IMR-90 (cell line): Measurements from ENCODE around the gene ARID5A. TPM values are rescaled to one million over a fixed set of nuclear protein-coding genes. Genes with fewer than 3 reads are reported as not detected.

ENCODE experiments used
- ATAC-seq: fragments of 200-7000 bp; cut with Tn5 transposase; 2 replicates; pipeline ENCODE4 v1.9.1; 2020; ENCODE audit warnings: low read depth, mild to moderate bottlenecking, moderate library complexity
- BruUV-seq: library from RNA; stranded (reverse); fragments of 400-500 nt; replicated peaks from 2 replicates; lab custom pipeline; 2021; lab: Mats Ljungman, UMichigan
- CTCF ChIA-PET: fragments of 300-600 bp; formaldehyde crosslinking; extraction: SDS; loops from one replicate; lab custom pipeline; 2021; ENCODE audit warnings: antibody characterized with exemption; lab: Yijun Ruan, JAX
- POLR2A ChIA-PET: fragments of 300-600 bp; sonication (Branson Sonifier 250); formaldehyde crosslinking; loops from one replicate; lab custom pipeline; 2022; ENCODE audit warnings: antibody characterized with exemption; ENCODE audit not compliant: unreplicated experiment; lab: Charles Lee
- DNase-seq: peaks from one replicate; pipeline ENCODE4 v3.0.0; 2013
- H2AFZ ChIP-seq: replicated peaks from 2 replicates; pipeline ENCODE3; 2013; ENCODE audit warnings: low read length, mild to moderate bottlenecking; ENCODE audit not compliant: poor library complexity
- H2AK5ac ChIP-seq: 2 replicates; pipeline ENCODE4 v1.6.1; 2013; ENCODE audit warnings: low read depth, low read length, inconsistent platforms
- H2AK9ac ChIP-seq: replicated peaks from 2 replicates; pipeline ENCODE3; 2013; ENCODE audit warnings: mild to moderate bottlenecking, low read depth, low read length, moderate library complexity; ENCODE audit not compliant: poor library complexity
- H2BK120ac ChIP-seq: 2 replicates; pipeline ENCODE4 v1.6.1; 2013; ENCODE audit warnings: low read depth, low read length, inconsistent platforms
- H2BK15ac ChIP-seq: 3 replicates; pipeline ENCODE4 v1.6.1; 2013; ENCODE audit warnings: low read depth, low read length, inconsistent platforms
- H2BK20ac ChIP-seq: 2 replicates; pipeline ENCODE4 v1.6.1; 2013; ENCODE audit warnings: low read depth, mild to moderate bottlenecking, inconsistent platforms, low read length, moderate library complexity
- H2BK5ac ChIP-seq: 2 replicates; pipeline ENCODE4 v1.6.1; 2013; ENCODE audit warnings: mild to moderate bottlenecking, low read depth, low read length, inconsistent platforms; ENCODE audit not compliant: poor library complexity, severe bottlenecking
- H3K14ac ChIP-seq: replicated peaks from 2 replicates; pipeline ENCODE4 v1.6.1; 2013; ENCODE audit warnings: low read depth, low read length, inconsistent platforms
- H3K18ac ChIP-seq: 2 replicates; pipeline ENCODE4 v1.6.1; 2013; ENCODE audit warnings: low read depth, low read length, control low read depth
- H3K23ac ChIP-seq: 2 replicates; pipeline ENCODE4 v1.6.1; 2013; ENCODE audit warnings: low read depth, low read length, inconsistent platforms
- H3K27ac ChIP-seq: 2 replicates; pipeline ENCODE4 v1.5.1; 2013; ENCODE audit warnings: mild to moderate bottlenecking, control low read depth, low read length; ENCODE audit not compliant: insufficient read depth
- H3K27me3 ChIP-seq: 2 replicates; pipeline ENCODE4 v1.6.1; 2013; ENCODE audit warnings: low read length; ENCODE audit not compliant: control insufficient read depth, insufficient read depth
- H3K36me3 ChIP-seq: 2 replicates; pipeline ENCODE4 v1.6.1; 2013; ENCODE audit warnings: low read length, mixed read lengths; ENCODE audit not compliant: control insufficient read depth, insufficient read depth
- H3K4ac ChIP-seq: 2 replicates; pipeline ENCODE4 v1.6.1; 2013; ENCODE audit warnings: low read depth, low read length, inconsistent platforms
- H3K4me1 ChIP-seq: 2 replicates; pipeline ENCODE4 v1.6.1; 2013; ENCODE audit warnings: low read length, mixed read lengths; ENCODE audit not compliant: control insufficient read depth, insufficient read depth
- H3K4me2 ChIP-seq: 2 replicates; pipeline ENCODE4 v1.6.1; 2013; ENCODE audit warnings: low read depth, mild to moderate bottlenecking, control low read depth, low read length, moderate library complexity
- H3K4me3 ChIP-seq: 2 replicates; pipeline ENCODE4 v1.5.1; 2013; ENCODE audit warnings: low read depth, mild to moderate bottlenecking, control low read depth, low read length, moderate library complexity; ENCODE audit not compliant: insufficient read depth
- H3K56ac ChIP-seq: 2 replicates; pipeline ENCODE4 v1.6.1; 2013; ENCODE audit warnings: low read length, inconsistent platforms; ENCODE audit not compliant: insufficient read depth; ENCODE audit errors: extremely low read depth
- H3K79me1 ChIP-seq, 2 experiments: 2 replicates each; pipeline ENCODE4 v1.6.1; 2013; ENCODE audit warnings: low read length in 2 of 2, inconsistent platforms in 1 of 2, low read depth in 1 of 2
- H3K9ac ChIP-seq: 2 replicates; pipeline ENCODE4 v1.6.1; 2013; ENCODE audit warnings: low read depth, low read length, control low read depth
- H3K9me1 ChIP-seq: 2 replicates; pipeline ENCODE4 v1.6.1; 2013; ENCODE audit warnings: low read length, inconsistent platforms; ENCODE audit not compliant: insufficient read depth
- H3K9me3 ChIP-seq: 2 replicates; pipeline ENCODE4 v1.6.1; 2013; ENCODE audit warnings: low read length; ENCODE audit not compliant: control insufficient read depth, insufficient read depth
- H4K20me1 ChIP-seq: 2 replicates; pipeline ENCODE4 v1.6.1; 2013; ENCODE audit warnings: low read length, inconsistent platforms; ENCODE audit not compliant: insufficient read depth
- H4K5ac ChIP-seq: 2 replicates; pipeline ENCODE4 v1.6.1; 2013; ENCODE audit warnings: mild to moderate bottlenecking, low read depth, low read length, control low read depth
- H4K8ac ChIP-seq, 2 experiments: 2 replicates each; pipeline ENCODE4 v1.6.1; 2013; ENCODE audit warnings: low read depth in 2 of 2, low read length in 2 of 2, control low read depth in 1 of 2, inconsistent platforms in 1 of 2
- H4K91ac ChIP-seq: 2 replicates; pipeline ENCODE4 v1.6.1; 2013; ENCODE audit warnings: low read depth, low read length, inconsistent platforms; ENCODE audit not compliant: insufficient read depth
- BHLHE40 ChIP-seq: fragments of 150-350 bp; IDR thresholded peaks from 2 replicates; pipeline ENCODE4 v1.6.1; 2016; ENCODE audit warnings: mild to moderate bottlenecking, low read depth, low read length
- FOS ChIP-seq: fragments of 150-350 bp; IDR thresholded peaks from 2 replicates; pipeline ENCODE4 v1.6.1; 2016; ENCODE audit warnings: low read depth, low read length
- POLR2A ChIP-seq: IDR thresholded peaks from 2 replicates; pipeline ENCODE4 v1.6.1; 2012; ENCODE audit warnings: mild to moderate bottlenecking, low read depth, low read length
- RAD21 ChIP-seq: IDR thresholded peaks from 2 replicates; pipeline ENCODE4 v1.6.1; 2012; ENCODE audit warnings: low read length, improper control_type of control experiment
- SMC3 ChIP-seq: fragments of 150-350 bp; IDR thresholded peaks from 2 replicates; pipeline ENCODE4 v1.6.1; 2016; ENCODE audit warnings: low read depth, mild to moderate bottlenecking, antibody characterized with exemption, low read length, moderate library complexity
- USF2 ChIP-seq: fragments of 150-350 bp; IDR thresholded peaks from 2 replicates; pipeline ENCODE4 v1.6.1; 2017; ENCODE audit warnings: mild to moderate bottlenecking, antibody characterized with exemption, low read length, low read depth
- WGBS, 2 experiments: methylation state at CpG; one replicate each; pipeline versions ENCODE4 v1.1.5 to v1.1.7; 2013; ENCODE audit warnings: missing lambda C conversion rate in 2 of 2; ENCODE audit not compliant: insufficient read length in 1 of 2; ENCODE audit errors: extremely low coverage in 2 of 2; 5-methylcytosine and 5-hydroxymethylcytosine counted together
- dilution Hi-C: fragments of 300-500 bp; cut with HindIII; formaldehyde crosslinking; loops from one replicate; pipeline ENCODE4 v1.14.3; 2018; ENCODE audit warnings: low sequenced_read_pairs; ENCODE audit not compliant: unreplicated experiment
- in situ Hi-C: fragments of 300-500 bp; cut with MboI; formaldehyde crosslinking; loops from 3 replicates; pipeline ENCODE4 v1.14.3; 2019; ENCODE audit warnings: low sequenced_read_pairs, inconsistent platforms, mixed read lengths
- intact Hi-C: fragments of 100-400 bp; cut with micrococcal nuclease; formaldehyde crosslinking; loops from 2 replicates; pipeline ENCODE4 v1.10.0; 2022
- polyA plus RNA-seq, 3 experiments: library from polyadenylated mRNA; depleted of rRNA; stranded (reverse); fragments of >200 nt; gene quantifications; 2 replicates each; pipeline ENCODE4 v1.2.3, GENCODE V29; 2012; ENCODE audit warnings: low replicate concordance in 1 of 3
- total RNA-seq: library from RNA; depleted of rRNA; stranded (reverse); fragments of >200 nt; gene quantifications from 2 replicates; pipeline ENCODE4 v1.2.3, GENCODE V29; 2012

Gene ARID5A
- total and polyA plus RNA-seq, 2 of the 4 experiments (the other 2 are of a cell fraction) = 2.3 to 6.7 TPM

- no CpG with 5 or more reads among the region's 8 CpGs for WGBS, 2 experiments
- no peak overlapping the region for H3K4ac ChIP-seq
- no peak overlapping the region for H4K5ac ChIP-seq
- H3K79me1 ChIP-seq = peaks cover 18 to 24% of the 10 kb centered on the region in 2 experiments; a peak in 3 of 4 replicates
- H4K91ac ChIP-seq = no peak overlapping the region
- DNase-seq (no peak), ATAC-seq (no peak)
- dilution Hi-C loops (no loop called here), in situ Hi-C loops (no loop called here), intact Hi-C loops (no loop called here)
- H3K9me3 ChIP-seq = no peaks in the 10 kb centered on the region
- no peak overlapping the region for H3K23ac ChIP-seq
- CTCF ChIA-PET = no interaction called here
- TF ChIP-seq BHLHE40 (no peak), RAD21 (no peak), POLR2A (no peak), USF2 (no peak), SMC3 (no peak), FOS (no peak)
- H3K36me3 ChIP-seq = peaks cover 26% of the 10 kb centered on the region
- no peak overlapping the region for H3K18ac ChIP-seq
- no peak overlapping the region for H2BK120ac ChIP-seq
- H2BK20ac ChIP-seq = no peak overlapping the region
- H4K20me1 ChIP-seq = peaks cover 10% of the 10 kb centered on the region
- no peak overlapping the region for H3K56ac ChIP-seq
- H2BK5ac ChIP-seq = no peak overlapping the region
- no peak overlapping the region for H3K14ac ChIP-seq
- POLR2A ChIA-PET = no interaction called here
- no peaks in the 10 kb centered on the region for H3K9me1 ChIP-seq
- no peak overlapping the region for H4K8ac ChIP-seq
- no peak overlapping the region for H3K27ac ChIP-seq
- no peak overlapping the region for H2BK15ac ChIP-seq
- H3K4me2 ChIP-seq = no peak overlapping the region
- H3K9ac ChIP-seq = no peak overlapping the region
- no peak overlapping the region for H2AK9ac ChIP-seq
- BruUV-seq = no TSS peak
- H3K4me1 ChIP-seq = peaks cover 5% of the 10 kb centered on the region; the same call in 1 of the 2 replicates
- H2AFZ ChIP-seq = no peak overlapping the region
- H3K27me3 ChIP-seq = no peaks in the 10 kb centered on the region
- H3K4me3 ChIP-seq = no peak overlapping the region
- no peak overlapping the region for H2AK5ac ChIP-seq
Observed at GRCh38 chr2:96546797-96547196, 10.2 kb downstream of the ARID5A start.
